ENCODE measurements around the gene GNL1. TPM values are rescaled to one million over a fixed set of nuclear protein-coding genes. Genes with fewer than 3 reads are reported as not detected.

GNL1 gene
- total and polyA plus RNA-seq, 2 experiments from 2014 or later = 31.4 to 42.5 TPM

DNA sequence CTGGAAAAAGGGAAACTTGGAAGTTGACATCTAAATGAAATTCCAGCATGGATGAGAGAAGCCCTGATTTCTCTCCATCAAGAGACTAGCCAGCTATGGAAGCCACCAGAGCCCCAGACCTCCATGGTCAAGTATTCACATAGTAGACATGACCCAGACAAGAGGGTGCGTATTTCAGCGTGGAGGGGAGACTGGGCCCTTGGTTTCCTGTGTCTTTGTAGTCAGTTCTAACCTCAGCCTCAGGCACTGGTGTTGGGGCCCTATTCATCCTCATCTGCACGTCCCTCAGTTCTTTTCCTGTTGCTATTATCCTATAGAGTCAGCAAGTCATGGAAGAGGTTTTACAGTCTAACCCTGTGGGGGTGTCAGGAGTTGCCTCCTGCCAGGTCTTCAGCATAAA, 12.5 kb downstream of the GNL1 start:
- Histone ChIP-seq H3K79me2 (replicated peaks; ENCODE audit: insufficient read depth) (no peaks in the 10 kb centered on the region), H3K4me3 (no peak overlapping the region), H3K36me3 (ENCODE audit: insufficient read depth) (peaks cover 5% of the 10 kb centered on the region; the same call in 1 of the 2 replicates), H2AFZ (no peak overlapping the region), H3K4me2 (no peak overlapping the region), H3K9me2 (ENCODE audit: insufficient read depth) (no peaks in the 10 kb centered on the region), H4K20me1 (replicated peaks; ENCODE audit: insufficient read depth) (no peaks in the 10 kb centered on the region; the same call in 1 of the 2 replicates), H3F3A (replicated peaks; ENCODE audit: low read depth) (no peaks in the 10 kb centered on the region), H3K27ac (ENCODE audit: low read depth) (no peak overlapping the region), H3K4me1 (ENCODE audit: insufficient read depth) (peaks cover 7% of the 10 kb centered on the region; the same call in 1 of the 2 replicates), H3K27me3 (ENCODE audit: insufficient read depth) (no peaks in the 10 kb centered on the region)
- Mint-ChIP-seq H3K4me3 (no peak overlapping the region), H3K27me3 (ENCODE audit: insufficient read depth, low read depth, poor library complexity) (peaks cover 12% of the 10 kb centered on the region), H3K36me3 (ENCODE audit: low read depth) (peaks cover 15% of the 10 kb centered on the region), H3K4me1 (peaks cover 9% of the 10 kb centered on the region), H3K27ac (no peak overlapping the region), H3K9me3 (no peaks in the 10 kb centered on the region)
- ATAC-seq = no peak
- no peak for DNase-seq (ENCODE audit: low spot score)
- TF ChIP-seq POLR2AphosphoS5 (IDR thresholded peaks at IDR 0.05; ENCODE audit: low read depth) (no peak), ZNF462 (CRISPR knock-in tag; IDR thresholded peaks at IDR 0.05) (no peak), EZH2 (IDR thresholded peaks at IDR 0.05; ENCODE audit: low read depth, unreplicated experiment) (no peak), CTCF (conservative IDR thresholded peaks at IDR 0.05; ENCODE audit: low read depth in 2 of 2) (no peak), EZH2phosphoT487 (IDR thresholded peaks at IDR 0.05; ENCODE audit: unreplicated experiment) (no peak), CREB1 (CRISPR knock-in tag; IDR thresholded peaks at IDR 0.05; ENCODE audit: low read depth) (no peak)
- TF ChIP-seq, protein P1, sequence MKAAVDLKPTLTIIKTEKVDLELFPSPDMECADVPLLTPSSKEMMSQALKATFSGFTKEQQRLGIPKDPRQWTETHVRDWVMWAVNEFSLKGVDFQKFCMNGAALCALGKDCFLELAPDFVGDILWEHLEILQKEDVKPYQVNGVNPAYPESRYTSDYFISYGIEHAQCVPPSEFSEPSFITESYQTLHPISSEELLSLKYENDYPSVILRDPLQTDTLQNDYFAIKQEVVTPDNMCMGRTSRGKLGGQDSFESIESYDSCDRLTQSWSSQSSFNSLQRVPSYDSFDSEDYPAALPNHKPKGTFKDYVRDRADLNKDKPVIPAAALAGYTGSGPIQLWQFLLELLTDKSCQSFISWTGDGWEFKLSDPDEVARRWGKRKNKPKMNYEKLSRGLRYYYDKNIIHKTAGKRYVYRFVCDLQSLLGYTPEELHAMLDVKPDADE (IDR thresholded peaks at IDR 0.05) = no peak
